Liver (tissue), 3 donors: ENCODE results near the gene NPRL2.

Experiments used
- ATF3 ChIP-seq: IDR thresholded peaks from 2 replicates; pipeline ENCODE4 v1.6.1; 2016; ENCODE audit warnings: antibody characterized with exemption
- CTCF ChIP-seq: fragments of 150-350 bp; IDR thresholded peaks from 2 replicates; pipeline ENCODE4 v1.5.1; 2017; ENCODE audit warnings: improper control_type of control experiment, low read depth, low read length; ENCODE audit not compliant: missing input control
- EGR1 ChIP-seq, 2 donors: IDR thresholded peaks; 2 replicates each; pipeline ENCODE4 v1.6.1; 2016 to 2018; ENCODE audit warnings: antibody characterized with exemption in 2 of 2, low read depth in 2 of 2
- FOXA1 ChIP-seq: IDR thresholded peaks from 2 replicates; pipeline ENCODE4 v1.6.1; 2016; ENCODE audit warnings: antibody characterized with exemption
- FOXA2 ChIP-seq: IDR thresholded peaks from 2 replicates; pipeline ENCODE4 v1.6.1; 2016; ENCODE audit warnings: antibody characterized with exemption
- GABPA ChIP-seq, 2 donors: IDR thresholded peaks in 1 of 2; conservative IDR thresholded peaks in 1 of 2; 2 replicates each; pipeline ENCODE4 v1.6.1; 2016; ENCODE audit warnings: antibody characterized with exemption in 2 of 2, mild to moderate bottlenecking in 1 of 2, moderate library complexity in 1 of 2
- HNF4A ChIP-seq, 2 donors: conservative IDR thresholded peaks; 2 replicates each; pipeline ENCODE4 v1.6.1; 2016; ENCODE audit warnings: antibody characterized with exemption in 2 of 2, mild to moderate bottlenecking in 2 of 2
- MAX ChIP-seq: IDR thresholded peaks from 2 replicates; pipeline ENCODE4 v1.6.1; 2016; ENCODE audit warnings: antibody characterized with exemption
- RAD21 ChIP-seq, 2 donors: IDR thresholded peaks; 2 replicates each; pipeline ENCODE4 v1.6.1; 2016; ENCODE audit warnings: antibody characterized with exemption in 2 of 2, mild to moderate bottlenecking in 2 of 2
- REST ChIP-seq: IDR thresholded peaks from 2 replicates; pipeline ENCODE4 v1.6.1; 2016; ENCODE audit warnings: antibody characterized with exemption, mild to moderate bottlenecking
- RXRA ChIP-seq, 2 donors: IDR thresholded peaks; 2 replicates each; pipeline ENCODE4 v1.6.1; 2017 to 2018; ENCODE audit warnings: antibody characterized with exemption in 2 of 2, mild to moderate bottlenecking in 1 of 2
- SP1 ChIP-seq: IDR thresholded peaks from 2 replicates; pipeline ENCODE4 v1.6.1; 2018; ENCODE audit warnings: antibody characterized with exemption, mild to moderate bottlenecking
- TAF1 ChIP-seq: conservative IDR thresholded peaks from 2 replicates; pipeline ENCODE4 v1.6.1; 2016; ENCODE audit warnings: antibody characterized with exemption, mild to moderate bottlenecking
- YY1 ChIP-seq: IDR thresholded peaks from 2 replicates; pipeline ENCODE4 v1.6.1; 2016; ENCODE audit warnings: antibody characterized with exemption, mild to moderate bottlenecking
- donor health status: healthy.
- donor health status: healthy.

- TF ChIP-seq CTCF (no peak), SP1 (no peak), GABPA (IDR thresholded peaks at IDR 0.05 in 1 of 2, conservative IDR thresholded peaks at IDR 0.05 in 1 of 2) (no peak), TAF1 (no peak), RAD21 (IDR thresholded peaks at IDR 0.05) (no peak), HNF4A (conservative IDR thresholded peaks at IDR 0.05) (no peak), ATF3 (no peak), RXRA (IDR thresholded peaks at IDR 0.05) (no peak), FOXA2 (no peak), YY1 (no peak), EGR1 (IDR thresholded peaks at IDR 0.05; ENCODE audit: low read depth in 2 of 2) (no peak), REST (no peak), MAX (no peak), FOXA1 (no peak)
These were observed 14.1 kb upstream of the NPRL2 start for GRCh38 chr3:50364573-50365079.
